Hematopoietic multipotent progenitor cell treated with erythropoietin and hydrocortisone succinate and interleukin-3 and kit ligand, for 4 days (in vitro differentiated cells): ENCODE results near the gene FILIP1.
A peak's percentile ranks its signal among the peaks of the same experiment; 100 is the strongest.

Experiments
- DNase-seq: peaks from one replicate; pipeline ENCODE4 v3.0.0-alpha.2; 2015

The FILIP1 gene

DNA sequence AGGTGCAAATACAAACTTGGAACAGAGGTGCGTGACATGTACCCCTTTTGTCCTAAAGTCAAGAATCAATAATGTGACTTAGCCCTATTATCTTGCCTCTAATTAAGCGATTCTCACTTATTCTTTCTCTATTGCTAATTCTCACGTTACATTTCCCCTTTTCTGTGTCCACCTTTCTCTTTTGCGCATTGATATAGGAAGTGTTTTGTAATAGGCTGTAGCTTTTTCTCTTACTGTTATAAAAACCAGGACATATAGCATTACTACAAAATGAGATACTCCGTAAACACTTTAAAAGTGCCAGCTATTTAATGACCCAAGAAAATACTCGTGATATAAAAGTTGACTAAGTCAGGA is 208.3 kb downstream of the FILIP1 start:
- DNase-seq: peak; percentile 61

DNA sequence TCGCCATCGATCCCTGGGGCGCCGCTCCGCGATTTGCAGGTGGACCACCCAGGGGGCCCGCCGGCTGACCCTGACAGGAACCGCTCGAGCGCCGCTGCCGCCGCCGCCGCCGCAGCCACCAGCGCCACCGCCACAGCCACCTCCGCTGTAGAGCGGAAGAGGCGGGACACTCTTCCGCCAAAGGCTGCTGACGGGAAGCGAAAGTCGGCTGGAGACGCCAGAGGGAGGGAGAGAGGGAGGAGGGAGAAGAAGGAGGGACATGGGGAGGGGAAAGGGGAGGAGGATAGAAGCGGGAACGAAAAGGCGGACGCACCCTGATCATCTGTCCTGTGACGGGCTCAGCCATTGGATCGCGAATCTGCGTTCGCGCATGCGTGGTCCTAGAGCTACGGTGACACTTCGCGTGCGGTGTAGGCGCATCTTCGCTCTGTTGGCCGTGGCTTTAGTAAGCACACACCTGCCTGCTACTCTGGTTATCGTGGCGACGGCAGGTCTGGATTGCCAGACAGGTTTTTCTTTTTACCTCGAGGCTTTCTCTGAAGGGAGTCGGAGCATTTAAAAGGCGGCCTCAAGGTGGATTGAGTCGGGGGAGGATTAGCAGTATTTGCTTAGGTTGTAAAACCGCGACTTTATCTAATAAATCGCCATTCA is 208.8 kb downstream of the FILIP1 start, which contains the start of gene TMEM30A:
TMEM30A (minus strand) TSS at position 161 of the 651 bp plus-strand sequence; CDS start at position 7, 154 bp downstream.
- DNase-seq: peak; percentile 99

DNA sequence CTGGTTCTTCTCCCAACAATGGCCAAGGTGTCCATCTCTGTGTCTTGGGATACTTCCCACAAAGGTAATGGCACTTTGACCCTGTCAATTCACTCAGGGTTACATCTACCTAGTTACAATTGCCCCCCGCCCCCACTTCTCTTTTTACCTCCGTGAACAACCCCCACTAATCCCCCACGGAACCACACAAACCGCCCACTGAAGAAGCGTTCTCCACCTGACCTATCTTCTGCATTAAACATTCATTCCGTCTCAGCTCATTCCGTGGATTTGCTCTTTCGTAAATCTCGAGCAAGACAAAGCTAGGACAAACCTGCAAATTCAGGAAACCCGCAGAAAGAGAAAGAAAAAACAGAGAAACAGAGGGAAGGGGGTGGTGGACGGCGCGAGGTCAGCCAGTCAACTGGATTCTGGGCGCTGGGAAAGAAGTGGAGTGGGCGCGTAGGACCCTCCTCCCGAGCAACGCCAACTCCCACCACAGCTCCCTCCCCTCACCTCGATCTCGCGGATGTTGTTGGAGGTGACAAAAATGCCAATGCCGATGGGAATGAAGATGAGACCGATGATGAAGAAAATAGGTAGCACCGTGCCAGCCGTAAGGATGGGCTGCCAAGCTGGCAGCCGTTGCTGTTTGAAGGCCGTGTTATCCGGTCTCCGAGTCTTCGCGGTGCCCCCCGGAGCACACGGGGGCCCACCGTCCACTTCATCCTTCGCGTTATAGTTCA is 209.5 kb downstream of the FILIP1 start:
- DNase-seq: peak; percentile 36

DNA sequence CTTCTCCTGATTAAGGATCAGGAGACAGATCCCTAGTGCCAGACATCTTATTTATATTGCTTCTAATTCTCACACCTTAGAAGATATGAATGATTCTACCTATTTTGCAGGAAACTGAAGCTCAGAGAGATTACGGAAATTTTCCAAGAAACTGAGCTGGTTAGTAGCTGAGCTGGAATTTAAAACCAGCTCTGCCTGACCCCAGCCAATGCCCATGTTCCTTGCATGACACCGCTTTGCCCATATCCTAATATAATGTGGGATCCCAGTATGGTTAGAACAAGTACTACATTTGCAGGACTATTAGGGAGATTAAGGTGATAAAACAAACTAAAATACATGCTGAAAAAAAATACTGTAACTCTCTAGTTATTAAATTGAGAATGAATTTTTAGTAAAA is 210.9 kb downstream of the FILIP1 start:
- no peak for DNase-seq

DNA sequence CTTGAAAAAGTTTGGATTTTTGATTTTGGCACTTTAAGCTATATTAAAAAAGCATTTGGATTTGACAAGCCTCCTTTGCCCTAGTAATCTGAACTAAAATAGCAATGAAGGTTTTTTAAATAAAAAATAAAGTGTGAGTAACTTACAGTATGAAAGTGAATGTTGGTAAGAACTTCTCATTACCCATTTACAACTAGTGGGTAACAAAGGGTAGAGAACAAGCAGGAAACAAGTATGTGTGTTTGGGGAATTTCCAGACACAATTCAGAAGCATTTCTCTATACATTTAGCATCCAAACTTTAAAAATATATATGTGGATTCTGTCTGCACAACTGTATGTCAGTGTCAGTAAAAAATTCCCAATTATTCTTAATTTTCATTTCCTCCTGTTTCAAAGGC is 211.9 kb downstream of the FILIP1 start:
- no peak for DNase-seq

DNA sequence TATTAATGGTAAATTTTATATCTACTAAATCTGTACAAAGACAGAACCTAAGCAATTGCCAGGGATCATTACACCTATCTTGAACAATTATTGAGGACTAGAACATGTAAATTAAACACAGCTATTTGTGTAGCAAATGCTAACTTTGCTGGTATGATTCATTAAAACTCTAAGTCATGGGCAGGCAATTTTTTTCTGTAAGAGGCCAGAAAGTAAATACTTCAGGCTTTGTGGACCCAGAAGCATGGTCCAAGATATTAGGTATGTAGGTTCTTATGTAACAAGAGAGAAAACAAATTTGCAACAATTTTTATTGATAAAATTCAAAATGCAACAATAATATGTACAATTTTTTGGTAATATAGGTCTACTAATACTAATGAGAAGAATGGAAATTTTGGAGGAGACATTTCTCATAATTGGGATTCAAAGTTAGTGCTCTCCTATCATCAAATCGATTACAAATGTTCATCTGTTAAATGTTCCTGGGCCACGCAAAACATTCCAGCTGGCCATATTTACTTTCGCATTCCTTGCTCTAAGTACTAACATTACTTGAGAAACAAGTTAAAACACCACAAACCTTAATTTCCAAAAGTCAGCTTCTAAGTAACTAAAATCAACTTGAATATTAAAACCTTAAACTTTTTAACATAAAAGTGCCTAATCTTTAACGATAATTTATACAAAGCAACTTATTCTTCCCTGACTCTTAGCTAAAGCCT is 213.3 kb downstream of the FILIP1 start:
- no peak for DNase-seq

DNA sequence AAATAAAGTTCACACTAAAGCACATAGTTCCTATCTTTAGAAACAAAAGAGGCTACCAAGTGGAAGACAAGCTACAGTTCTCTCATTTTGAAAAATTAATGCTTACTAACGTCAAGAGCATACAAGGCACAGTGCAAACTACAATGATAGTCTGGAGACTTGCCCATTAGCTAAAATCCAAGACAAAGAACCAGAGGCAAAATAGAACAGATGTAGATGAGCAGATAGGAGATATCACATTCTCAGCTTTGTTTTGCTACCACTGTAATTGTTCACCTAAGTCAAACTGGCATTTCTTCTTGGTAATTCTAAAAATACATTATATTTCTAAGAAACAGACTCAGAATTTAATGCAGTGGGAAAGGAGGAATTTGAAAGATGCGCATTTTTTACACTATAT is 214.2 kb downstream of the FILIP1 start:
- peak; percentile 47 for DNase-seq

DNA sequence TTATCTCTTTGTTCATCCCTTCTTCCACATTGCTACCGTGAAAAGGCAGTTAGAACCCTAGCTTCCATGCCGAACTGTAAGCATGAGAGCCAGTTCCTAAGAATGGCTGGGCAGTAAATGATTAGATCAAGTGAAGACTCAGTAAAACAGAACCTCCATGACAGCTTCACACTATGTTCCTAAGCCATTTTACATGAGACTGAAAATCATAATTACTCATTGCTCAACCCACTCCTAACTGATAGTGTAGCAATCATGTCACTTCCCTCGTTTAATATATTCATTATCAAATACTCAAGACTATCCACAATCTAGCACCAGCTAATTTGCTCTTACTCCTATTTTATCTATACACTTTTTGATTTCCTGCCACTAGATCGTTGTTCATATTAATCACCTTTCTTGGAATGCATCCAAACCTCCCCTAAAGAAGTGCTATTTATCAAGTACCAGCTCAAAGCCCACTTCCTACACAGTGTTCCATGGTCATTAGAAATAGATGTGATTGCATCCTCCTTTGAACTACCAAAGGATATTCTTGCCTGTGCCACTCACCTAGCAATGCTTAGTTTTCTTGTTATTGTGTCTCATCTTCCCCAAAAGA is 215.0 kb downstream of the FILIP1 start:
- peak; percentile 44 for DNase-seq

DNA sequence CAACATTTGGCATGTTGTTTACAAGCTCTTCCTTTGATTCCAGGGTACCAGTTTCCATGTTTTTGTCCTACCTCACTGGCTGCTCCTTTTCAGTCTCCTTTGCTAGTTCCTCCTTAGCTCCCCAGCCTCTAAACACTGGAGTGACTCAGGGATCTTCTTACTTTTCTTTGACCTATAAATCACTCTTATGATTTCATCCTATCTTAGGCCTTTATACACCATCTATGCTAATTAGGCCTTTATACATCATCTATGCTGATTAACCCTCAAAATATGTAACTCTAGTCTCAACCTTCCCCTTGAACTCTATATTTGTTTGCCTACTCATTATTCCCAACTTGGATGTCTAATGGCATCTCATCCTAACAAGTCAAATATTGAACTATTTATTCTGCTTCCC is 218.5 kb downstream of the FILIP1 start:
- no peak for DNase-seq

DNA sequence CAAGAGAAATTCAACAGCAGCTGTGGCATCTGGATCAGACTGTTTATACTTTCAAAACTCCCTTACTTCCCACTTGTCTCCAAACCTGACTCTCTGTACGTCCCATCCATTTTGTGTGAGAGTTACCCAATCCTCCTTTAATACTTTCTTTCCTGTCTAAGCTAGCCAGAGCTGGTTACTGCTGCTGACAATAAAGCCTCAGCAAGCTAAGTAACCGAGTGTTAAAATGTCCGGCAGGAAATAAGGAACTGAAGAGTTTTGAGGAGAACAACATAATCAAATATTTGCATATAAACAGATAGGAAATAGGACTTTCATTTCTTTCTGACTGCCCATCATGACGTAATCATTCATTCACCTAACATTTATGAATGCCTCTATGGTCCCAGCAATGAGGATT is 220.6 kb downstream of the FILIP1 start:
- DNase-seq: peak; percentile 27

DNA sequence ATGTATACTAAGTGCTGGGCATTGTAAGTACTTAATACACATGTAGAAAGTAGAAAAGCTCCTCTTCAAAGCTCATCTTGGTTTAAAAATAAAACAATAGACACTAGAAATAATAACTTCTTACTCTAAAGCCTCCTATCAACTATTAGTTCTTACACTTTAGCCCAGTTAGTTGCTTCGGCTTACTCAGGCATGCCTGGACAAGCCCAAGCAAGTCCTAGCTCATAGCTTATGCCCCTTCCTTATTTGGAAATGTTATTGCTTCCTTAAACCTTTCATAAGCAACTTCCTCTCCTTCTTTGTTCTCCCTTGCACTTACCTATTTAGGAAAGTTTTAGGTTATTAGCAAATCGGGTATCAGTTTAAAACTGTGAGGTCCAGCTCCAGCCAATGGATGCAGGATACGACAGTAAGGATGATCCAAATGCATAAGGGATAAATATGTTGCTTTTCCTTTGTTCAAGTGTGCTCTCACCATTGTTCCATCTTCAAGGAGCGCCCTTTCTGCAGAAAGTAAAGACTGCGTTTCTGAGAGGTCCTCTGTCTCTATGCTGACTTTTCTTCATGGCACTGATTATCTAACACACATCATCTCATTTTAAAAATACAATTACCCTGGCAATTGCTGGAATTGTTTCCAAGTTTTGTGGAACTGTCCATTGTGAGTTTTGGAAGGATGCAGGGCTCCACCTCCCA is 221.3 kb downstream of the FILIP1 start:
- no peak for DNase-seq

DNA sequence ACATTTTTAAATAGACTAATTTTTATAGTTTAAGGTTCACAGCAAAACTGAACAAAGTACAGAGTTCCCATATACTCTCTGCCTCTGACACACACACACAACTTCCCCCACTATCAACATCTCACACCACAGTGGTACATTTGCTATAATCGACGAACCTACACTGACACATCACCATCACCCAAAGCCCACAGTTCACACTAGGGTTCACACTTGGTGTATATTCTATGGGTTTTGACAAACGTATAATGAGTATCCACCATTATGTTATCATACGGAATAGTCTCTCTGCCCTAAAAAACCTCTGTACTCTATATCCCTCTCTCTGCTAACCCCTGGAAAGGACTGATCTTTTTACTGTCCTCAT is 224.6 kb downstream of the FILIP1 start:
- DNase-seq: no peak

DNA sequence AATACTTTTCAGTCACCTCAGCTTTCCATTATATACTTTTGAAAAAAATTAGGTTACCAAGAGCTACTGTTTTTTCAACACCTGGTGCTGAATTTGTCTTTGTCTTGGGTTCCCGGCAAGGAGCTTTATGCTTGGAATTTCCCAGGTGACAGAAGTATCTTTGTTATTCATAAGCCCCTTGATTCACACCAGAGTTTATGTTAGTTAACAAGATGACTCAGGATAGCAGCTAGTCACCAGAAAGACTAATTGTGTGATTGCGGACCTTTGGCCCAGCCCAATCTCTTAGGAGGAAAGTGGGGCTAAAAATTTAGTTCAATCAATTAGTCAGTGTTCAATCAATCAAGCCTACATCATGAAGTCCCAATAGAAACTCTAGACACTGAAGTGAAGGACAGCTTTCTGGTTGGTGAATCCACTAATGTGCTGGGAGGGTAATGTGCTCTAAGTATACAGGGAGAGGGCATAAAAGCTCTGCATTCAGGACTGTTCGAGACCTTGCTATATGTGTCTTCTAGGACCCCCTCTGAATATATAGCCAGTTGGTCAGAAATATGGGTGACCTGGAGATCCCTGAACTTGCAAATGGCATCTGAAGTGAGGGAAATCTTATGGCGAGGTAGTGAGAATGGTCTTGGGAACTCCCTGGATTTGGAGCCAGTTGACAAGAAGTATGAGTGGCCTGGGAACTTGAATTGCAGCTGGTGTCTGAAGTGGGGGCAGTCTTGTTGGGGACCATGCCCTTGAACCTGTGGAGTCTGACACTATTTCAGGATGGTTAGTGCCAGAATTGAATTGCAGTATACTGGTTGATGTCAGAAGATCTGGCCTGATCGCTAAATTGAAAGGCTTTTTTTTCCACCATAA is 225.2 kb downstream of the FILIP1 start:
- DNase-seq: no peak

DNA sequence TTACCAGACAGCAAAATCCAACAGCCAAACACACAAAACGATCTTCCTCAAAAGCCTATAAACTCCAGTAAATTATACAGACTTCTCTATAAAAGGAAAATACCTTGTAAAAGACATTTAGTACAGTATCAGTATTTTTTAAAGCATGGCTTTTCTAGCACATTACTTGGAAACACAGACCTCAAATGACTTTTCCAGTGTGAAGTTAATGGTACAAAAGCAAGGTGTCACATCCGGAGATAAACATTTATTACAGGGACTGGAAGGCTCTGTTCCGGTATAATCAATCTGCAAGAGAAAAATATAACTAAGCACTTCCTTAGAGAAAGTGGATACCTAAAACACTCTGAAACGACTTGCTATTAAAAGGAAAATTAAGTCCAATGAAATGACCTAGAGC is 226.1 kb downstream of the FILIP1 start:
- DNase-seq: no peak

DNA sequence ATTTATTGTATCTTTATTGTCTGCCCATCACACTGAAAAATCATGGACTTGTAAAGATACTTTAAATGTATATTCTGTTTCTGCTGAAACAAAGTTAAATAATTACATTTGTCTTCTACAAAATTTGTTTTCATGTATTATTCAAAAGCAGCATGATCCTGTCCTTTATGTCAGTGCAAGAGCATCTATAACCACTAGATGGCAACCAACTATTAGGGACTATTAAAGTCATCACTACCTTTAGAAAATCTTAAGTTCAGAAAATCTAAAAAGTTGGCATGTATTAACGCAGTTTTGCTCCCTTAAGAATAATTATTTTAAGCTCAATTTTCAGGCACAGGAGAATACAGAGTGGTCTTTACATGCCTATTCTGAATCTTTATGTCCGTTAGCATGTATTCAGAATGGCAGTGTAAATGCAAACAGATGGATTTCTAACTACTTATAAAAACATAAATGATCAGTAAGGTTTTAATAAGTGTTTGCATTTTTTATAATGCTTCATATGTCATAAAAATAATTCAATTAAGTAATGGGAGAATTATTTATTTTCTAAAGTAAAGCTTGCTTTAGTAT is 226.8 kb downstream of the FILIP1 start:
- DNase-seq: peak; percentile 77

DNA sequence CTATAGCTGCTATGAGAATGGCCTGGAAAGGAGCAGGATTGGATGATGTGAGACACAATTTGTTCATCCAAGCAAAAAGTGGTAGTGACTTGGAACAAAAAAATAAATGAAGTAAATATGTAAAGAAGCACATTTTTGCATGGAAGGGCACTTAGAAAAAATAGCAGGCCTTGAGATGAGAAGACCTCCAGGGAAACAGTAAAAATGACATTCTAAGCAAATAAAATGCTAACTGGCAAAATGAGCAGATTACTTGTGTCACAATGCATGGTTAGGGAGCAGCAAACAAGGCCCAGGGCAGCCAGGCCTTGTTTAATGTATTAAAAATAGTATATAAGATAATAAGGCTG is 230.2 kb downstream of the FILIP1 start:
- no peak for DNase-seq

DNA sequence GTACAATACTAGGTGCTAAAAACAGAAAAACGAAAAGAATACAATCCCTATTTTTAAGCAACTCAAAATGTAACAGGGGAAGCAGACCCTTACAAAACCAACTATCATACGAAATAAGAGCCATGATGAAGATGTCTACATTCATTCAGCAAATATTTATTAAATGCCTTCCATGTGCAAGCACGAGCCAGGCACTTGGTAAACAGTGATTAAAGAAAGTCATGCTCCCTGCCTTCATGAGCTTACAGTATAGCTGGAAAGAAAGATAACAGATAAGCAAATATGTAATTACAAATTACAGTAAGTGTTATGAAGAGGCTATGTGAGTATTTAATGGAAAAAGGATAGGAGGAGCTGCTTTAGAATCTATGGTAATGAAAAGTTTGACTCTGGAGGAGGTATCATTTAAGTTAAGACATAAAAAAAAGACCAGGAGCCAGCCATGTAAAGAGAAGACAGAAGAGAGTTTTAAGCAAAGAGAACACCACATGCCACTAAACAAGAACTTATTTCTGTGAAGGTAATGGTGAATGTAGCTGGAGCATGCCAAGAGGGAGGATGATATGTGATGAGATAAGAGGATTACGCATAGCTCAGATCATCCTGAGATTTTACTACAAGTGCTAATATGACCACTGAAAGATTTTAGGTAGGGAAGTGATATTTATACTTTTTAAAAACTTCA is 230.7 kb downstream of the FILIP1 start:
- no peak for DNase-seq

DNA sequence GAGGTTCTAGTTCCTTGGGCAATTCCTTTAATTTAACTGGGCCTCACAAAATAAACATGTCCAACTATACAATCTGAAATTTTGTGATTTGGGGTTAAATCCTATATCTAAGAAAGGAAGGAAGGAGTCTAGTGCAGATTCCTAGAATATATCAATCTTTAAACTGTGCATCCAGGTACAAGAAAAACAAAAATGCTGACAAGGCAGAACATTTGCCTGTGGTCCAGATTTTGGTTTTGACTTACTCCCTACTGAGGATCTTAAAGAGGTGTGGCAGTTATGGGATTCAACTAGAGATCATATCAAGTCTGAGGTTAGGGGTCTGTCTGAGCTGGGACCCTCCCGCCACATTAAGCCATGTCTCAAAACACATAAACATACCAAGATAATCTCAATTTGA is 232.3 kb downstream of the FILIP1 start:
- DNase-seq: no peak

DNA sequence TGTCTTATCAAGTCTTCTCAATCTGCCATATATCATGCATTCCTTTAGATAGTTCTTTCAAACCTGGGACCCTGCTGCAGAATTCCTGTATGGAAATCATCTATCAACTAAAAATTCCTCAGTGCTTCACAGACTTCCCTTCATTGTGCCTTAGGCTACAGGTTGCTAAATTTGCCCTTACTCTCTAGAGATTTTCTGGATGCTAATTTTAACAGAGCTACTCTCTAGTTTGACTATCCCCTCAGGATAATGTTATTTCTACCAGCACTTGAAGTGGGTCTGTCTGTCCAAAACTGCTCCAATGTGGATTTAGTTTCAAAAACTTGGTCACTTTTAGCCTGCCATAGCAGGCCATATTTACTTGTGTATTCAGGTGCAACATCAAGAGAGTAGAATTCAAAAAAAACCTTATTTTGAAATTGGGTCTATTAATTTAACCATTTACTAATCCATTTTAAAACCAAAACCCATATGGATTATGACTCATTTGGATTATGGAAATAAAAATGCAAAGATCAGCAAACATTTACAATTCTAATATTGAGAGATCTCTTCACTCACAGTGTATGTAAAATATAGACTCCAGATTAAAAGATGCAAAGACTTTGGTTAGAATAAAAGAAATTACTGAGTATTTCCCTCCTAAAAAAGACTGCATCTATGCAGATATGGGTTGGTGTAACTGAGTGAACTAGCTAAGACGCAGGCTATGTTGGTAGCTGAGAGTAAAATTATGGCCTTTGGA is 236.1 kb downstream of the FILIP1 start:
- DNase-seq: no peak

DNA sequence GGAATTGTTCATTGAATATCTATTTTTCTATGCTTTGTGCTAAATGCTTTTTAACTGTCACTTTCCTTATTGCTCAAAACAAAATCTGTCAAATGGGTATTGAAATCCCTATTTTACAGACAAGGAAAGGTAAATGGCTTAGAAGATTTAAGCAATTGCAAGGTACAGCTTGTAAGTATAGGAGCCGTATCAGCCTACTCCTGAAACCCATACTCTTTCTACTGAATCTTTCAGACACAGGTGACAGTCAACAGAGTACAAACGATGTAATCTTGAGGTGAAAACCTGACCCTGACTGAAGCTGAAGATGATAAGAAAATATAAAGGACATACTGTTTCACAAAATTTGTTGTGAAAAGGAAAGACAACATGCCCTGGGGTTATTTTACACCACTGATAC is 243.0 kb downstream of the FILIP1 start:
- DNase-seq: no peak
